EH (cell line): ENCODE measurements around the gene NEK1.

Experiments
- DNase-seq: peaks from one replicate; pipeline ENCODE4 v3.0.0-alpha.2; 2015; ENCODE audit warnings: low read depth

NEK1 gene

GRCh38 chr4:169611991-169612870 is at the start of gene NEK1:
Gene NEK1, minus strand, starts transcription at chr4:169612583. Its CDS starts 9,953 bp downstream, at chr4:169602630.
- peak; percentile 88 for DNase-seq

- no peak for DNase-seq
These were observed 49.4 kb upstream of the NEK1 start for GRCh38 chr4:169661761-169662160.

- DNase-seq: no peak
These were observed 48.5 kb upstream of the NEK1 start for GRCh38 chr4:169660929-169661328.

GRCh38 chr4:169659716-169660670 is 47.6 kb upstream of the NEK1 start:
- peak; percentile 98 for DNase-seq

GRCh38 chr4:169658975-169659715 is 46.8 kb upstream of the NEK1 start:
- no peak for DNase-seq

- DNase-seq: no peak
These were observed 45.8 kb upstream of the NEK1 start for GRCh38 chr4:169658196-169658595.

- DNase-seq: no peak
These were observed 45.2 kb upstream of the NEK1 start for GRCh38 chr4:169657470-169658107.

- no peak for DNase-seq
These were observed 43.0 kb upstream of the NEK1 start for GRCh38 chr4:169655401-169655800.

GRCh38 chr4:169652535-169652934 is 40.2 kb upstream of the NEK1 start:
- DNase-seq: no peak

- DNase-seq: no peak
These were observed 38.0 kb upstream of the NEK1 start for GRCh38 chr4:169650227-169650936.

GRCh38 chr4:169649545-169650226 is 37.3 kb upstream of the NEK1 start:
- DNase-seq: no peak

GRCh38 chr4:169645627-169646026 is 33.2 kb upstream of the NEK1 start:
- DNase-seq: no peak

- no peak for DNase-seq
These were observed 32.4 kb upstream of the NEK1 start for GRCh38 chr4:169644802-169645201.

GRCh38 chr4:169640261-169640870 is 28.0 kb upstream of the NEK1 start:
- DNase-seq: peak; percentile 84

- DNase-seq: no peak
These were observed 22.6 kb upstream of the NEK1 start for GRCh38 chr4:169634975-169635374.

- DNase-seq: no peak
These were observed 20.5 kb upstream of the NEK1 start for GRCh38 chr4:169632896-169633295.

GRCh38 chr4:169630069-169630468 is 17.7 kb upstream of the NEK1 start:
- DNase-seq: no peak

- no peak for DNase-seq
These were observed 16.2 kb upstream of the NEK1 start for GRCh38 chr4:169628579-169628978.

GRCh38 chr4:169627307-169627706 is 14.9 kb upstream of the NEK1 start:
- DNase-seq: no peak
